Trophoblast cell (in vitro differentiated cells and primary cell): ENCODE measurements around the gene ABT1.

Source experiments
- DNase-seq, 2 donors: peaks; one replicate each; pipeline ENCODE4 v3.0.0-alpha.2; 2016
- H2AFZ ChIP-seq: 2 replicates; pipeline ENCODE4 v1.6.1; 2013; ENCODE audit warnings: low read length, moderate library complexity, mild to moderate bottlenecking; ENCODE audit not compliant: insufficient read depth, poor library complexity
- H2AK5ac ChIP-seq: 2 replicates; pipeline ENCODE4 v1.6.1; 2013; ENCODE audit warnings: mild to moderate bottlenecking, low read length
- H2BK120ac ChIP-seq: 2 replicates; pipeline ENCODE4 v1.6.1; 2013; ENCODE audit warnings: low read length, mild to moderate bottlenecking, moderate library complexity; ENCODE audit not compliant: insufficient read depth, poor library complexity
- H2BK12ac ChIP-seq: 2 replicates; pipeline ENCODE4 v1.6.1; 2013; ENCODE audit warnings: mild to moderate bottlenecking, low read length, moderate library complexity
- H2BK5ac ChIP-seq: 2 replicates; pipeline ENCODE4 v1.6.1; 2013; ENCODE audit warnings: low read length, low read depth, moderate library complexity, mild to moderate bottlenecking; ENCODE audit not compliant: poor library complexity
- H3K14ac ChIP-seq: 2 replicates; pipeline ENCODE4 v1.6.1; 2013; ENCODE audit warnings: mild to moderate bottlenecking, low read length
- H3K18ac ChIP-seq: 2 replicates; pipeline ENCODE4 v1.6.1; 2013; ENCODE audit warnings: mild to moderate bottlenecking, low read length
- H3K23ac ChIP-seq: 2 replicates; pipeline ENCODE4 v1.6.1; 2013; ENCODE audit warnings: low read length
- H3K27ac ChIP-seq: 2 replicates; pipeline ENCODE4 v1.5.1; 2013; ENCODE audit warnings: low read depth, mild to moderate bottlenecking, inconsistent platforms, low read length, moderate library complexity
- H3K27me3 ChIP-seq: 2 replicates; pipeline ENCODE4 v1.6.1; 2013; ENCODE audit warnings: inconsistent platforms, mild to moderate bottlenecking, low read length, moderate library complexity; ENCODE audit not compliant: insufficient read depth
- H3K36me3 ChIP-seq, 2 experiments: 1 replicate in 1 of 2; 2 replicates in 1 of 2; pipeline ENCODE4 v1.6.1; 2013; ENCODE audit warnings: low read length in 2 of 2, mild to moderate bottlenecking in 2 of 2, moderate library complexity in 1 of 2; ENCODE audit not compliant: insufficient read depth in 2 of 2, control insufficient read depth in 1 of 2
- H3K4ac ChIP-seq: 2 replicates; pipeline ENCODE4 v1.6.1; 2013; ENCODE audit warnings: low read depth, mild to moderate bottlenecking, low read length, moderate library complexity
- H3K4me1 ChIP-seq, 2 experiments: 1 replicate in 1 of 2; 2 replicates in 1 of 2; pipeline ENCODE4 v1.6.1; 2013; ENCODE audit warnings: low read length in 2 of 2, mild to moderate bottlenecking in 2 of 2, moderate library complexity in 1 of 2; ENCODE audit not compliant: insufficient read depth in 2 of 2, control insufficient read depth in 1 of 2
- H3K4me2 ChIP-seq: 2 replicates; pipeline ENCODE4 v1.6.1; 2013; ENCODE audit warnings: inconsistent platforms, mild to moderate bottlenecking, low read length, moderate library complexity
- H3K4me3 ChIP-seq: 2 replicates; pipeline ENCODE4 v1.5.1; 2013; ENCODE audit warnings: mild to moderate bottlenecking, low read depth, low read length, inconsistent platforms
- H3K79me1 ChIP-seq: one replicate; pipeline ENCODE4 v1.6.1; 2013; ENCODE audit warnings: low read length
- H3K79me2 ChIP-seq: 2 replicates; pipeline ENCODE4 v1.6.1; 2013; ENCODE audit warnings: low read length, mild to moderate bottlenecking; ENCODE audit not compliant: control insufficient read depth, insufficient read depth, poor library complexity
- H3K9ac ChIP-seq: 2 replicates; pipeline ENCODE4 v1.6.1; 2013; ENCODE audit warnings: mild to moderate bottlenecking, low read length
- H3K9me3 ChIP-seq: 2 replicates; pipeline ENCODE4 v1.6.1; 2013; ENCODE audit warnings: low read depth, mild to moderate bottlenecking, control low read depth, inconsistent platforms, low read length; ENCODE audit not compliant: insufficient read depth
- H4K12ac ChIP-seq: 2 replicates; pipeline ENCODE4 v1.6.1; 2013; ENCODE audit warnings: low read depth, mild to moderate bottlenecking, low read length, moderate library complexity
- H4K8ac ChIP-seq: 2 replicates; pipeline ENCODE4 v1.6.1; 2013; ENCODE audit warnings: low read depth, mild to moderate bottlenecking, low read length, moderate library complexity
- H4K91ac ChIP-seq: one replicate; pipeline ENCODE4 v1.6.1; 2013; ENCODE audit warnings: low read depth, mild to moderate bottlenecking, low read length, moderate library complexity
- WGBS: extraction: QIAGEN DNeasy Blood & Tissue Kit; methylation state at CpG from one replicate; pipeline ENCODE4 v1.1.7; 2013; ENCODE audit warnings: missing lambda C conversion rate; ENCODE audit not compliant: insufficient read length, insufficient coverage; ENCODE audit errors: extremely low coverage; 5-methylcytosine and 5-hydroxymethylcytosine counted together

ABT1 gene

GRCh38 chr6:26581164-26581915, 15.4 kb upstream of the ABT1 start:
- H3K27me3 ChIP-seq = no peaks in the 10 kb centered on the region
- H3K79me2 ChIP-seq = no peaks in the 10 kb centered on the region
- H3K18ac ChIP-seq = no peak overlapping the region
- no peak overlapping the region for H3K23ac ChIP-seq
- H3K79me1 ChIP-seq = no peaks in the 10 kb centered on the region
- no peak overlapping the region for H4K91ac ChIP-seq
- no peak overlapping the region for H2BK120ac ChIP-seq
- no peak overlapping the region for H4K8ac ChIP-seq
- no peak overlapping the region for H2BK12ac ChIP-seq
- H4K12ac ChIP-seq = no peak overlapping the region
- H3K4me3 ChIP-seq = no peak overlapping the region
- no peak for DNase-seq
- no peak overlapping the region for H3K27ac ChIP-seq
- no peak overlapping the region for H3K9ac ChIP-seq
- no peaks in the 10 kb centered on the region for H3K36me3 ChIP-seq
- WGBS = no CpG with 5 or more reads among the region's 4 CpGs
- H3K9me3 ChIP-seq = no peaks in the 10 kb centered on the region
- no peak overlapping the region for H3K14ac ChIP-seq
- no peak overlapping the region for H2BK5ac ChIP-seq
- H2AK5ac ChIP-seq = no peak overlapping the region
- no peak overlapping the region for H3K4ac ChIP-seq
- no peak overlapping the region for H2AFZ ChIP-seq
- H3K4me1 ChIP-seq = peaks cover 0 to 2% of the 10 kb centered on the region in 2 experiments
- H3K4me2 ChIP-seq = no peak overlapping the region

- H2BK120ac ChIP-seq = no peak overlapping the region
- H3K4ac ChIP-seq = no peak overlapping the region
- no peak overlapping the region for H2BK5ac ChIP-seq
- H4K91ac ChIP-seq = no peak overlapping the region
- no peak overlapping the region for H3K4me2 ChIP-seq
- H3K27ac ChIP-seq = no peak overlapping the region
- no peak overlapping the region for H2AFZ ChIP-seq
- no peak overlapping the region for H3K4me3 ChIP-seq
- H3K14ac ChIP-seq = no peak overlapping the region
- H4K12ac ChIP-seq = no peak overlapping the region
- H3K27me3 ChIP-seq = no peaks in the 10 kb centered on the region
- WGBS = no CpG with 5 or more reads among the region's 21 CpGs
- no peak for DNase-seq
- H3K9ac ChIP-seq = no peak overlapping the region
- no peak overlapping the region for H3K18ac ChIP-seq
- no peaks in the 10 kb centered on the region for H3K9me3 ChIP-seq
- no peaks in the 10 kb centered on the region for H3K79me1 ChIP-seq
- no peak overlapping the region for H4K8ac ChIP-seq
- no peaks in the 10 kb centered on the region for H3K4me1 ChIP-seq
- no peaks in the 10 kb centered on the region for H3K36me3 ChIP-seq
- no peaks in the 10 kb centered on the region for H3K79me2 ChIP-seq
- H2BK12ac ChIP-seq = no peak overlapping the region
- H3K23ac ChIP-seq = no peak overlapping the region
- no peak overlapping the region for H2AK5ac ChIP-seq
Observed at GRCh38 chr6:26588965-26589364, 7.8 kb upstream of the ABT1 start.

GRCh38 chr6:26592649-26593048, 4.1 kb upstream of the ABT1 start:
- Histone ChIP-seq H2BK120ac (no peak overlapping the region), H2BK12ac (no peak overlapping the region), H3K27ac (no peak overlapping the region), H3K4me1 (peaks cover 2 to 5% of the 10 kb centered on the region in 2 experiments), H2AK5ac (no peak overlapping the region), H3K36me3 (no peaks in the 10 kb centered on the region), H3K23ac (no peak overlapping the region), H4K12ac (no peak overlapping the region), H3K9me3 (no peaks in the 10 kb centered on the region), H3K4me2 (no peak overlapping the region), H3K79me2 (peaks cover 5% of the 10 kb centered on the region), H3K18ac (no peak overlapping the region), H3K27me3 (no peaks in the 10 kb centered on the region), H4K8ac (no peak overlapping the region), H3K4me3 (no peak overlapping the region), H3K4ac (no peak overlapping the region), H3K14ac (no peak overlapping the region), H2AFZ (no peak overlapping the region), H4K91ac (no peak overlapping the region), H2BK5ac (no peak overlapping the region), H3K79me1 (peaks cover 5% of the 10 kb centered on the region), H3K9ac (no peak overlapping the region)
- DNase-seq = no peak
- WGBS = no CpG with 5 or more reads among the region's 4 CpGs

- Histone ChIP-seq H3K27ac (no peak overlapping the region), H3K36me3 (peaks cover 7 to 8% of the 10 kb centered on the region in 2 experiments), H2AFZ (no peak overlapping the region), H4K12ac (no peak overlapping the region), H3K27me3 (no peaks in the 10 kb centered on the region), H2BK5ac (no peak overlapping the region), H3K79me2 (peaks cover 6% of the 10 kb centered on the region), H3K14ac (no peak overlapping the region), H3K4me1 (peaks cover 3 to 9% of the 10 kb centered on the region in 2 experiments), H4K91ac (no peak overlapping the region), H3K23ac (no peak overlapping the region), H3K18ac (no peak overlapping the region), H3K79me1 (peaks cover 5% of the 10 kb centered on the region), H3K9me3 (no peaks in the 10 kb centered on the region), H2AK5ac (no peak overlapping the region), H4K8ac (no peak overlapping the region), H3K4me3 (no peak overlapping the region), H2BK12ac (no peak overlapping the region), H3K4me2 (peak overlapping the region; percentile 41), H3K4ac (no peak overlapping the region), H3K9ac (no peak overlapping the region), H2BK120ac (no peak overlapping the region)
- no peak for DNase-seq
- WGBS = no CpG with 5 or more reads among the region's 20 CpGs
Observed at GRCh38 chr6:26593278-26594130, 3.2 kb upstream of the ABT1 start.
